ENCODE data around the gene NABP1. TPM values are rescaled to one million over a fixed set of nuclear protein-coding genes. Genes with fewer than 3 reads are reported as not detected.

NABP1 gene
- total and polyA plus RNA-seq, 2 experiments from 2014 or later, result 121 to 148 TPM

DNA sequence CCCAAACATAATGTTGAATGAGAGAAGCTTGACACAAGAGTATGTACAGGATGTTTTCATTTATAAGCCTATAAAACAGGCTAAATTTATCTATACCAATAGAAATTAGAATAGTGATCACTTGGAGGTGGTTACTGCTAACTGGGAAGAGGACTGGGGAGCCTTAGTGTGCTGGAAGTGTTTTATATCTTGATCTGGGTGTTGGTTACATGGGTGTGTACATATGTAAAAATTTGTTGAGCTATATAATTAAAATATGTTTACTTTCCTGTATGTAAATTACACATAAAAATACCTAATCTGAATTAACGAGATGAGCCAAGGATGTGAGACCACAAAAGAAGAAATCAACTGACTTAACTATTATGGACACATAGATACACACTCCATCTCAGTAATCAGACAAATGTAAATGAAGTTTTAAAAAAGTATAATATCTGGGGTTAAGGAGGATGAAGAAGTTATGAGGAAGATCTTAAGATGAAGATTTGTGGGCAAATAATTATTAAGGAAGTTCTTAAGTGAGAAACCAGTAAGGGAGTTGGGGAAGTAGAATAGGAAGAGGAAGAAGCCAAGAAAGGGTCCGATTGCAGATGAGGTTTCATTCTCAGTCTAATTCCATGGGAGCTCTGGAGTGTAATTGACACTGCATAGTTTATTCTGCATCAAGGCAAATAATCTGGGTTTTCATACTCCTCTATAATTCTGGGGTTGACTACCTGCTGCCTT, 32.3 kb upstream of the NABP1 start:
- Histone ChIP-seq H3F3A (ENCODE audit: insufficient read depth) (peaks cover 17% of the 10 kb centered on the region), H3K9me3 (ENCODE audit: low read depth) (no peaks in the 10 kb centered on the region), H3K79me2 (ENCODE audit: insufficient read depth) (no peaks in the 10 kb centered on the region), H3K9me2 (ENCODE audit: insufficient read depth) (0 out of 2 replicates have a peak, but pooled peaks cover 4% of the 10 kb centered on the region), H3K9ac (no peak overlapping the region), H3K36me3 (ENCODE audit: low read depth) (no peaks in the 10 kb centered on the region), H3K4me1 (ENCODE audit: insufficient read depth) (no peaks in the 10 kb centered on the region), H4K20me1 (ENCODE audit: insufficient read depth) (no peaks in the 10 kb centered on the region), H2AFZ (no peak overlapping the region), H3K4me3 (no peak overlapping the region), H3K27me3 (replicated peaks; ENCODE audit: insufficient read depth) (no peaks in the 10 kb centered on the region), H3K4me2 (ENCODE audit: unreplicated experiment) (no peak overlapping the region), H3K27ac (no peak overlapping the region)
- DNase-seq, result no peak
- TF ChIP-seq EZH2 (IDR thresholded peaks at IDR 0.05; ENCODE audit: insufficient read depth, poor library complexity, severe bottlenecking), result no peak
- no peak for TF ChIP-seq EZH2phosphoT487 (IDR thresholded peaks at IDR 0.05; ENCODE audit: insufficient read depth, low read depth)
- WGBS, 2 experiments (ENCODE audit: low coverage in 1 of 2, low lambda C conversion rate in 2 of 2, missing lambda C conversion rate in 2 of 2), result 42 to 43% methylated on average over 2 of the region's 2 CpGs
- in situ Hi-C loops (cut with MboI), result no loop called here

GRCh38 chr2:191646163-191646902, 31.6 kb upstream of the NABP1 start:
- TF ChIP-seq EZH2phosphoT487 (IDR thresholded peaks at IDR 0.05; ENCODE audit: insufficient read depth, low read depth) (no peak), EZH2 (IDR thresholded peaks at IDR 0.05; ENCODE audit: insufficient read depth, poor library complexity, severe bottlenecking) (no peak)
- in situ Hi-C loops (cut with MboI), result no loop called here
- no peak overlapping the region for H3K27ac ChIP-seq
- no peak overlapping the region for H3K4me3 ChIP-seq
- H3K9me3 ChIP-seq (ENCODE audit: low read depth), result no peaks in the 10 kb centered on the region
- H3K4me2 ChIP-seq (ENCODE audit: unreplicated experiment), result no peak overlapping the region
- H3K9me2 ChIP-seq (ENCODE audit: insufficient read depth), result 0 out of 2 replicates have a peak, but pooled peaks cover 4% of the 10 kb centered on the region
- H3K36me3 ChIP-seq (ENCODE audit: low read depth), result no peaks in the 10 kb centered on the region
- no peak overlapping the region for H3K9ac ChIP-seq
- H4K20me1 ChIP-seq (ENCODE audit: insufficient read depth), result no peaks in the 10 kb centered on the region
- DNase-seq, result peak; percentile 17
- H3K79me2 ChIP-seq (ENCODE audit: insufficient read depth), result no peaks in the 10 kb centered on the region
- peaks cover 17% of the 10 kb centered on the region for H3F3A ChIP-seq (ENCODE audit: insufficient read depth)
- H2AFZ ChIP-seq, result 0 out of 2 replicates have a peak overlapping the region, but pooled peaks have one; percentile 20
- H3K4me1 ChIP-seq (ENCODE audit: insufficient read depth), result no peaks in the 10 kb centered on the region
- no peaks in the 10 kb centered on the region for H3K27me3 ChIP-seq (replicated peaks; ENCODE audit: insufficient read depth)
- WGBS, 2 experiments (ENCODE audit: low coverage in 1 of 2, low lambda C conversion rate in 2 of 2, missing lambda C conversion rate in 2 of 2), result 56 to 60% methylated on average over 6 of the region's 6 CpGs

DNA sequence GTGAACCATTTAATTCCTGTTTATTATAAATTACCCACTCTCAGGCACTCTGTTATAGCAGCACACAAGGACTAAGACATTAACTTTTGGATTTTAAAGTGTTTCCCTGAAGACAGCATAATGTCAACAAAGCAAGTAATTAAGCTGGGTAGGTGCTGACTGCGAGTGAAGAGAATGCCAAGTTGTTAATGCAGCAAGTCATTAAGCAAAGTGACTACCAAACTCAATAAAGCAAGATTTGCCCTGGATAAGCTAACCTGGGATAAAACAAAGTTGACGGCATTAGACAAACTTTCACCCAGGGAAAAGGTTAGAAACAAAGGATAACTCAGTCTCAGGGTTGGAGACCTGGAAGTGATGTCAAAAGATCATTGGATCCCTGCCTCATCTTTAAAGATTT, 28.4 kb upstream of the NABP1 start:
- 93 to 95% methylated on average over 2 of the region's 2 CpGs for WGBS, 2 experiments (ENCODE audit: low coverage in 1 of 2, low lambda C conversion rate in 2 of 2, missing lambda C conversion rate in 2 of 2)
- Histone ChIP-seq H4K20me1 (ENCODE audit: insufficient read depth) (no peaks in the 10 kb centered on the region), H3K79me2 (ENCODE audit: insufficient read depth) (no peaks in the 10 kb centered on the region), H3K4me3 (no peak overlapping the region), H3K9me3 (ENCODE audit: low read depth) (no peaks in the 10 kb centered on the region), H3K27ac (no peak overlapping the region), H3K9ac (no peak overlapping the region), H3K27me3 (replicated peaks; ENCODE audit: insufficient read depth) (no peaks in the 10 kb centered on the region), H3K4me2 (ENCODE audit: unreplicated experiment) (no peak overlapping the region), H2AFZ (no peak overlapping the region), H3K9me2 (ENCODE audit: insufficient read depth) (0 out of 2 replicates have a peak, but pooled peaks cover 4% of the 10 kb centered on the region), H3F3A (ENCODE audit: insufficient read depth) (peaks cover 17% of the 10 kb centered on the region), H3K36me3 (ENCODE audit: low read depth) (no peaks in the 10 kb centered on the region), H3K4me1 (ENCODE audit: insufficient read depth) (no peaks in the 10 kb centered on the region)
- no peak for DNase-seq
- TF ChIP-seq EZH2phosphoT487 (IDR thresholded peaks at IDR 0.05; ENCODE audit: insufficient read depth, low read depth) (no peak), EZH2 (IDR thresholded peaks at IDR 0.05; ENCODE audit: insufficient read depth, poor library complexity, severe bottlenecking) (no peak)
- in situ Hi-C loops (cut with MboI), result no loop called here

DNA sequence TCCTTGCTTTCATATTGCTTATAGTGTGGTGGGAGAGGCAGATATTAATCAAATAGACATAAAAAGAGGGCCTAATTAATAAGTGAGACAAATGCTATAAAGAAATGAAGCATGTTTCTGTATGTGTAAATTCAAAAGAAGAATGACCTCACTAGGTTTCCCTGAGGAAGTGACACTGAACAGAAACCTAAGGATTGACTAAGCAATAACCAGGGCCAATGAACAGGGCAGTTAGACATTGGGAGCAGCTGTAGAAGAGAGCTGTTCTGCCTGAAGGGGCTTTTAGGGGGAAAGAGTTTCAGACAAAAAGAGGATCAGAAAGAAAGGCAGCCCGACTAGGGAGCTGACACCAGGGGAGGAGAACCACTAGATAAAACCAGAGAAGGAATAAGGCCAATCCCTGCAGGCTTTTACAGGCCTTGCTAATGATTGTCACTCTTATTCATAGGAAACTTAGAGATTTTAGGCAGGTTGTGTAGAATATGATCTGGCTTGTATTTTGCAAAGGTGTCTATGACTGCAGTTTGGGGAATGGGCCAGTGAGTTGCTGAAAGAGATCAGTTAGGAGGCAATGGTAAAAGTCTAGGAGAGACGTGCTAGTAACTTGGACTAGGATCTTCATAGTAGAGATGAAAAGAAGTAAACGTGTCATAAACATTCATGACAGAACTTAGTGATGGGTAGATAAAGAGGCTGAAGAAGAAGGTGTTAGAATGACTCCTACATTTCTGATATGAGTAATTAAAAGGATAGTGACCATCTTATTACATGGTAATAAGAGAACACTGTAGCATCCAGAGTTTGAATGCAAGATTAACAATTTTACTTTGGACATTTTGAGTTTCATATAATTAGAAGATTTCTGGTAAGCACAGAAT, 26.8 kb upstream of the NABP1 start:
- TF ChIP-seq EZH2phosphoT487 (IDR thresholded peaks at IDR 0.05; ENCODE audit: insufficient read depth, low read depth) (no peak), EZH2 (IDR thresholded peaks at IDR 0.05; ENCODE audit: insufficient read depth, poor library complexity, severe bottlenecking) (no peak)
- Histone ChIP-seq H3K4me2 (ENCODE audit: unreplicated experiment) (no peak overlapping the region), H3K79me2 (ENCODE audit: insufficient read depth) (no peaks in the 10 kb centered on the region), H3K9me3 (ENCODE audit: low read depth) (no peaks in the 10 kb centered on the region), H2AFZ (peak overlapping the region; percentile 49), H3K9me2 (ENCODE audit: insufficient read depth) (0 out of 2 replicates have a peak, but pooled peaks cover 4% of the 10 kb centered on the region), H3K27me3 (replicated peaks; ENCODE audit: insufficient read depth) (no peaks in the 10 kb centered on the region), H3K36me3 (ENCODE audit: low read depth) (no peaks in the 10 kb centered on the region), H3K4me3 (no peak overlapping the region), H3K27ac (no peak overlapping the region), H3K9ac (no peak overlapping the region), H4K20me1 (ENCODE audit: insufficient read depth) (no peaks in the 10 kb centered on the region), H3F3A (ENCODE audit: insufficient read depth) (peaks cover 22% of the 10 kb centered on the region), H3K4me1 (ENCODE audit: insufficient read depth) (peaks cover 7% of the 10 kb centered on the region)
- peak; percentile 17 for DNase-seq
- 84 to 87% methylated on average over 3 of the region's 3 CpGs for WGBS, 2 experiments (ENCODE audit: low coverage in 1 of 2, low lambda C conversion rate in 2 of 2, missing lambda C conversion rate in 2 of 2)
- in situ Hi-C loops (cut with MboI), result no loop called here
